ENCODE results near the gene CCDC107. TPM values are rescaled to one million over a fixed set of nuclear protein-coding genes. Genes with fewer than 3 reads are reported as not detected.
A peak's percentile ranks its signal among the peaks of the same experiment; 100 is the strongest.

The CCDC107 gene
- total and polyA plus RNA-seq, 9 of the 15 experiments (the other 6 are each of a cell fraction or from before 2014, with no cell fraction given), result 0.35 to 11.3 (median 6.9) TPM; not detected in 1

GRCh38 chr9:35685506-35685905 is 27.4 kb downstream of the CCDC107 start:
- ChIA-PET CTCF (ENCODE audit: low intra/inter-chr PET ratio) (no interaction called here), POLR2A (interaction anchor here (1.1 to 1.3 kb wide), 2 partner anchors 9 to 127 kb away, joined by 4 to 5 read pairs; partner anchors contain the start of gene SPAG8)
- Histone ChIP-seq H3K9me3 (replicated peaks; ENCODE audit: control insufficient read depth, insufficient read depth, low read depth, low read length) (no peaks in the 10 kb centered on the region), H3K36me3 (ENCODE audit: control insufficient read depth, insufficient read depth, low read length) (peaks cover 7% of the 10 kb centered on the region; the same call in 2 of the 3 replicates), H3K79me2 (ENCODE audit: control insufficient read depth, insufficient read depth, low read length) (no peaks in the 10 kb centered on the region), H4K20me1 (replicated peaks; ENCODE audit: control insufficient read depth, insufficient read depth, low read length) (no peaks in the 10 kb centered on the region), H3K9me1 (ENCODE audit: control insufficient read depth, insufficient read depth, low read length) (no peaks in the 10 kb centered on the region), H3K4me2 (ENCODE audit: insufficient read depth, low read length) (no peak overlapping the region), H2AFZ (ENCODE audit: low read depth, low read length) (no peak overlapping the region), H3K9ac (ENCODE audit: insufficient read depth in 1 of 2, low read depth in 2 of 2, low read length in 2 of 2) (peak overlapping the region in 1 of 2 experiments; percentile 20; a peak in 1 of 4 replicates), H3K4me1 (replicated peaks in 1 of 2; ENCODE audit: control insufficient read depth in 2 of 2, insufficient read depth in 2 of 2, low read length in 2 of 2) (peaks cover 13 to 16% of the 10 kb centered on the region in 2 experiments; a peak in 4 of 5 replicates), H3K4me3 (no peak overlapping the region), H3K27me3 (ENCODE audit: control insufficient read depth in 2 of 2, insufficient read depth in 2 of 2, low read length in 2 of 2) (no peaks in the 10 kb centered on the region), H3K27ac (ENCODE audit: extremely low read depth, low read depth, low read length) (no peak overlapping the region)
- no peak for FAIRE-seq
- in situ Hi-C loops (cut with MboI) (no loop called here), intact Hi-C loops (cut with micrococcal nuclease) (no loop called here)
- no peak for ATAC-seq
- TF ChIP-seq NR2C1 (IDR thresholded peaks at IDR 0.05) (peak; percentile 76), NR2C1 (tag; IDR thresholded peaks at IDR 0.05) (peak; percentile 80), SRSF3 (IDR thresholded peaks at IDR 0.05; ENCODE audit: insufficient read depth, low read length) (no peak), ETS1 (conservative IDR thresholded peaks at IDR 0.05; ENCODE audit: control insufficient read depth, low read depth, low read length) (no peak), ZNF76 (CRISPR knock-in tag; IDR thresholded peaks at IDR 0.05; ENCODE audit: borderline replicate concordance) (no peak), NR2C2 (CRISPR knock-in tag; IDR thresholded peaks at IDR 0.05) (0 out of 2 replicates have a peak, but pooled peaks have one; percentile 27), NR2C2 (tag; IDR thresholded peaks at IDR 0.05) (peak; percentile 17; the same call in 1 of the 2 replicates), ZNF311 (CRISPR knock-in tag; IDR thresholded peaks at IDR 0.05) (no peak), ZNF639 (CRISPR knock-in tag; conservative IDR thresholded peaks at IDR 0.05 in 1 of 2, IDR thresholded peaks at IDR 0.05 in 1 of 2) (no peak), RCOR1 (IDR thresholded peaks at IDR 0.05; ENCODE audit: borderline replicate concordance in 1 of 2, low read depth in 2 of 2, low read length in 2 of 2) (peak in 1 of 2 experiments; percentile 61; a peak in 2 of 4 replicates), ZNF316 (IDR thresholded peaks at IDR 0.05) (no peak), ZNF347 (CRISPR knock-in tag; IDR thresholded peaks at IDR 0.05; ENCODE audit: low read depth) (no peak), MECOM (CRISPR knock-in tag; IDR thresholded peaks at IDR 0.05) (no peak), FOXK2 (conservative IDR thresholded peaks at IDR 0.05 in 1 of 2, IDR thresholded peaks at IDR 0.05 in 1 of 2; ENCODE audit: low read depth in 2 of 2) (no peak)
- DNase-seq (ENCODE audit: extremely low read depth in 1 of 4, low spot score in 3 of 4), result no peak
- BruUV-seq (replicated peaks), result no TSS peak
- WGBS (ENCODE audit: insufficient coverage, low coverage, missing lambda C conversion rate), result 72% methylated on average over 4 of the region's 13 CpGs

All from K562 (cell line).